IPS-NIHi7 (cell line): ENCODE measurements around the gene TRIM29.
"Not testable (repeated sequence)": the region's sequence is repeated elsewhere in the genome, so short reads cannot be mapped to it uniquely, and the experiment has no call there.

ENCODE experiments used
- DNase-seq: peaks from one replicate; pipeline ENCODE4 v3.0.0; 2012; ENCODE audit warnings: mixed read lengths; ENCODE audit errors: extremely low spot score

Gene TRIM29, protein sequence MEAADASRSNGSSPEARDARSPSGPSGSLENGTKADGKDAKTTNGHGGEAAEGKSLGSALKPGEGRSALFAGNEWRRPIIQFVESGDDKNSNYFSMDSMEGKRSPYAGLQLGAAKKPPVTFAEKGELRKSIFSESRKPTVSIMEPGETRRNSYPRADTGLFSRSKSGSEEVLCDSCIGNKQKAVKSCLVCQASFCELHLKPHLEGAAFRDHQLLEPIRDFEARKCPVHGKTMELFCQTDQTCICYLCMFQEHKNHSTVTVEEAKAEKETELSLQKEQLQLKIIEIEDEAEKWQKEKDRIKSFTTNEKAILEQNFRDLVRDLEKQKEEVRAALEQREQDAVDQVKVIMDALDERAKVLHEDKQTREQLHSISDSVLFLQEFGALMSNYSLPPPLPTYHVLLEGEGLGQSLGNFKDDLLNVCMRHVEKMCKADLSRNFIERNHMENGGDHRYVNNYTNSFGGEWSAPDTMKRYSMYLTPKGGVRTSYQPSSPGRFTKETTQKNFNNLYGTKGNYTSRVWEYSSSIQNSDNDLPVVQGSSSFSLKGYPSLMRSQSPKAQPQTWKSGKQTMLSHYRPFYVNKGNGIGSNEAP

DNA sequence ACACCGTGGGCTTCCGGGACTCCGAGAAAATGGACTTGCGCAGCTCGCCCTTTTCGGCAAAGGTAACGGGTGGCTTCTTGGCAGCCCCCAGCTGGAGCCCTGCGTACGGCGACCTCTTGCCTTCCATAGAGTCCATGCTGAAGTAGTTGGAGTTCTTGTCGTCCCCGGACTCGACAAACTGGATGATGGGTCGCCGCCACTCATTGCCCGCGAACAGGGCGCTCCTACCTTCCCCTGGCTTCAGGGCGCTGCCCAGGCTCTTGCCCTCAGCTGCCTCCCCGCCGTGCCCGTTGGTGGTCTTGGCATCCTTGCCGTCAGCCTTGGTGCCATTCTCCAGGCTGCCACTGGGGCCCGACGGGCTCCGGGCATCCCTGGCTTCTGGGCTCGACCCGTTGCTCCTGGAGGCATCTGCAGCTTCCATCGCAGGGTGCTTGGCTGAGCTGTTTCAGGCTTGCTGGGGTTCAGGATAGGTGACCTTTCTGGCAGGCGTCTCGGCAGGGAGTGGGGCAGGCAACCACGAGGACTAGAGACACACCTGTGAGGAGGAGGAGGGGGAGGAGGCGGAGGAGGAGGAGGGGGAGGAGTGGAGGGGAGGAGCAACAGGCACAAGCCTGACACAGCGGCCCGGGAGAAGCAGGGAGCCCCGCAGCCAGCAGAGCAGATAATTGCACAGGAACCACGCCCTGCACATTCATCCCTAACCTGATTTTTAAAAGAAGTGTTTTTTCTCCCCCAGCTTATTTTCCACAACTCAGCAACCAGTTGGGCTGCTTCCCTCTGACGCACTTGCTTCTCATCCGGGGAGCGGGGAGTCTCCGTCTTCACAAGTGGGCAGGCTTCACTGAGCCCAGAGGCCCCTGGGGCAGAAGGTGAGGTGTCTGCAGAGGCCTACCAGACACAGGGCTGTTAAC lies at the start of gene TRIM29:
TSS of gene TRIM29 (minus strand) at position 503 of the 911 bp plus-strand sequence. CDS start at position 421, 82 bp downstream.
- DNase-seq = no peak

- no peak for DNase-seq
Observed at GRCh38 chr11:120186774-120187591, 49.1 kb upstream of the TRIM29 start.

- DNase-seq = no peak
Observed at GRCh38 chr11:120186456-120186773, 48.5 kb upstream of the TRIM29 start.

- DNase-seq = no peak
Observed at GRCh38 chr11:120185706-120186455, 48.0 kb upstream of the TRIM29 start.

DNA sequence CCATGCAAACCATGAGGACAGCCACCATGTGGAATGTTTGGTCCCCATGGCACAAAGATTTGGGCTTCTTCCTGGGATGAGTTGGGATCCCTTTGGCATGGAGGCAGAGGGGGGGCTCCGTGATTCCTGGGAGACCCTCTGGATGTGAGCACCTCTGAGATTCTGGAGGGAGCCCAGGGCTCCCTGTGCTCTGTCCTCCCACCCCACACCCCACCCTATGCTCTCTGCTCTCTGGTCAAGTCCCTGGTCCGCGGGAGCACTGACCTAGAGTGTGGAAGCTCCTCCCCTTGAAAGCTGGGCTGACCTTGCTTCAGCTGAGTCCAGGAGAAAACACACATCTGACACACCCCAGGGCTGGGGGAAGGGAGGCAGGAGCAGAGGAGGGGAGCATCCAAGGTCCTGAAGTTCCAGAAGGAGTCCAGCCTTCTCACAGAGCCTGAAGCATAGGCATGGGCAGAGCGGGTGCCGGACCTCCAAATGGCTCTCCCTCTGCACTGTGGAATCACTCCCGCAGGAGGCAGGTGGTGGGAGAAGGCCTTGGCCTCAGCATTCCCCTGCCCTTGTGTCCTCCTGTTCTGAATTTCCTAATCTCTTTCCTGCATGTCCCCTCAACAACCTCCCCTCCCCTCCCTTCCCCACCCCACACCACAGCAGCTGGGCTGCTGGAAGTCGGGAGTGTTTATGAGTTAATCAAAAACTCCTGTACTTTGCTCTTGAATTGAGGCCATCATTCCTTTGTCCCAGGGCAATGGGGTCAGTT lies 47.2 kb upstream of the TRIM29 start:
- DNase-seq = no peak

GRCh38 chr11:120184371-120184945 lies 46.5 kb upstream of the TRIM29 start:
- no peak for DNase-seq

- no peak for DNase-seq
Observed at GRCh38 chr11:120183701-120184141, 45.8 kb upstream of the TRIM29 start.

DNA sequence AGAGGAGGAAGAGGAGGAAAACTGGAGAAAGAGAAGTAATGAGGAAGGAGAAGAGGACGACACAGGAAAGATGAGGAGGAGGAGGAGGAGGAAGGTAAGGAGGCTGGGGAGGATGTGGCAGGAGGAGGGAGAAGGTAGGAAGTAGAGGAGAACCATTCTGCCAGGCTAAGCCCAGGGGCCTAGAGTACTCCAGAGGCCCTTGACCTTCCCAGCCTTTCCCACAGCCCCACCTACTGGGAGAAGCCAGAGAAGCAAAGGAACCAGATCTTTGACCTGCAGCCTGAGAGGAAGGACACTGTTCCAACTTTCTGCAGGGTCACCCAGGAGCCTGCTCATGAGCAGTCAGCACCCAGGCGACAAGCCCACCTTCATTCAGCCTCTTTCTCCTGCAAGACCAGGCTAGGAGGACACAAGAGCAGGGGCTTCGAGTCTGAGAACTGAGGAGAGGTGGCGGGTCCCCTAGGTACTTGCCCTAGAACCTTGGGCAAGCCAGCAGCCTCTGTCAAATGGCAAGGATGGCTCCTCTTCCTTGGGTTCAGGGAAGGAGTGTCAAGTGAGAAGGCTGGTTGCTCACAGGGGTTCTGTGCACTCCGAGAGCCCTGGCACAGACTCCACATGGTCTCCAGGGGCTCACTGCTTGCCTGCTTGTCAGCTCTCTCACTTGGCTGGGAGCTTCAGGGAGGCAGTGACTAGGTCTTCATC lies 45.0 kb upstream of the TRIM29 start:
- DNase-seq = peak; percentile 76

- DNase-seq = no peak
Observed at GRCh38 chr11:120182372-120182771, 44.5 kb upstream of the TRIM29 start.

GRCh38 chr11:120181376-120181975 lies 43.6 kb upstream of the TRIM29 start:
- no peak for DNase-seq

GRCh38 chr11:120180551-120181232 lies 42.8 kb upstream of the TRIM29 start:
- peak; percentile 54 for DNase-seq

DNA sequence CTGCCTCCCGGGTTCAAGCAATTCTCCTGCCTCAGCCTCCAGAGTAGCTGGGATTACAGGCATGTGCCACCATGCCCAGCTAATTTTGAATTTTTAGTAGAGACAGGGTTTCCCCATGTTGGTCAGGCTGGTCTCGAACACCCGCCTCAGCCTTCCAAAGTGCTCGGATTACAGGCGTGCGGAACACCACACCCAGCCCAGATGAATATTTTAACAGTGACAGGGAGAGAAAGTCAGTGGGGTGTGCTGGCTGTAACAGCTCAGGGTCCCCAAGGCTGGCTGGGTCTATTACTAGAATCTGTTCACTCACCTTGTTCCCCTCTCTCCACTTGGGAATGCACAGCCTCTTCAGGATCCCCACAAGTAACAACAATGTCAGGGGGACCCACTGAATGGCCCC lies 42.1 kb upstream of the TRIM29 start:
- DNase-seq = not testable (repeated sequence)

- DNase-seq = no peak
Observed at GRCh38 chr11:120179057-120179672, 41.3 kb upstream of the TRIM29 start.

DNA sequence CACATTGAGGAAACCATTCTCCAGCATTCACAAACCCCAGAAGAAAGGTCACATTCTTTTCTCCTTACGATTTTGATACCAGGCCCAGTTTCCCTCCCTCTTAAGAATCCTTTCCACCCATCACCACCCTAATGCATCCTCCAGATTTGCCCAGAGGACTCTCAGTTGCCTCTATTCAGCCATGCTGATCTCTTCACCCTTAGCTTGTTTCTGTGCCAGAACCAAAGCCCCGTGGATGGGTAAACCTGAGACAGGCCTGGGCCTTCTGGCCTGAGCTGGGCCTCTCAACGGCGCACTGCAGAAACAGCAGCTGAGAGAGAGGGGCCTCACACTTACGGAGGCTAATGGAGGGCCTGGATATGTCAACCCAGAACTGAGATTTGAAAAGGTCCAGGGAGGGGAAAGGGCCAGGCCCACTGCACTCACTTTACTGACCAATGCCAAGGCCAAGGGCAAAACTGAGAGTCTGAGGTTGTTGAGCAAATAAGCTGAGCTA lies 40.7 kb upstream of the TRIM29 start:
- no peak for DNase-seq

GRCh38 chr11:120174866-120175265 lies 37.0 kb upstream of the TRIM29 start:
- DNase-seq = no peak

DNA sequence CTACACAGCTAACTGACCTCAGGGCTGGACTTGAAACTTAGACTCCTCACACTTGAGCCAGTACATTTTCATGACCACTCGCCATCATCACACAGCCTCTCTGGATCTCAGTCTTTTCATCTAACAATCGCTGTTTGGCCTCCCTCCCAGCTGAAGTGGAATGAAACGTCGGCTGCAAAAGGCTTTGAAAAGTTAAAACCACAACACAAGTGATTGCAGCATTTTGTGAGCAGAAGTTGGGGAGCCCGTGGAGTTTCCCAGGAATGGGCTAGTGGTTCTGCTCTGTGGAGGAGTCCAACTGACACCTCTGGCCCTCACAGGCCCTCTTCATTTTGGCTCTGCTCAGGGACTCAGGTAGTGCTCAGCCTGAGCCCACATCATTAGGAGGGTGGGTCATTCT lies 35.9 kb upstream of the TRIM29 start:
- no peak for DNase-seq

- DNase-seq = no peak
Observed at GRCh38 chr11:120173019-120173705, 35.2 kb upstream of the TRIM29 start.
